Measurements from ENCODE around the gene ZNF732.

GRCh38 chr4:314296-314903 lies 9.1 kb upstream of the ZNF732 start:
- TF ChIP-seq, protein P1, sequence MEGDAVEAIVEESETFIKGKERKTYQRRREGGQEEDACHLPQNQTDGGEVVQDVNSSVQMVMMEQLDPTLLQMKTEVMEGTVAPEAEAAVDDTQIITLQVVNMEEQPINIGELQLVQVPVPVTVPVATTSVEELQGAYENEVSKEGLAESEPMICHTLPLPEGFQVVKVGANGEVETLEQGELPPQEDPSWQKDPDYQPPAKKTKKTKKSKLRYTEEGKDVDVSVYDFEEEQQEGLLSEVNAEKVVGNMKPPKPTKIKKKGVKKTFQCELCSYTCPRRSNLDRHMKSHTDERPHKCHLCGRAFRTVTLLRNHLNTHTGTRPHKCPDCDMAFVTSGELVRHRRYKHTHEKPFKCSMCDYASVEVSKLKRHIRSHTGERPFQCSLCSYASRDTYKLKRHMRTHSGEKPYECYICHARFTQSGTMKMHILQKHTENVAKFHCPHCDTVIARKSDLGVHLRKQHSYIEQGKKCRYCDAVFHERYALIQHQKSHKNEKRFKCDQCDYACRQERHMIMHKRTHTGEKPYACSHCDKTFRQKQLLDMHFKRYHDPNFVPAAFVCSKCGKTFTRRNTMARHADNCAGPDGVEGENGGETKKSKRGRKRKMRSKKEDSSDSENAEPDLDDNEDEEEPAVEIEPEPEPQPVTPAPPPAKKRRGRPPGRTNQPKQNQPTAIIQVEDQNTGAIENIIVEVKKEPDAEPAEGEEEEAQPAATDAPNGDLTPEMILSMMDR (IDR thresholded peaks at IDR 0.05), result no peak
- no peak for TF ChIP-seq POLR2A (IDR thresholded peaks at IDR 0.05)
